HG03565 (cell line): ENCODE measurements around the gene GAMT.

Experiments used
- ATAC-seq: cut with Tn5 transposase; IDR thresholded peaks from one replicate; pipeline ENCODE4 v1.9.1; 2021; ENCODE audit warnings: mild to moderate bottlenecking, moderate library complexity; ENCODE audit not compliant: unreplicated experiment

The GAMT gene

GRCh38 chr19:1366899-1367870, 34.2 kb downstream of the GAMT start:
- ATAC-seq, result no peak

GRCh38 chr19:1366296-1366695, 35.0 kb downstream of the GAMT start:
- ATAC-seq, result no peak

- no peak for ATAC-seq
Measured at GRCh38 chr19:1365319-1366269, 35.7 kb downstream of the GAMT start.

GRCh38 chr19:1364070-1364704, 37.2 kb downstream of the GAMT start:
- ATAC-seq, result no peak

GRCh38 chr19:1363599-1363998, 37.7 kb downstream of the GAMT start:
- ATAC-seq, result no peak

- no peak for ATAC-seq
Measured at GRCh38 chr19:1362387-1363257, 38.7 kb downstream of the GAMT start.

GRCh38 chr19:1361601-1362386, 39.5 kb downstream of the GAMT start:
- ATAC-seq, result no peak

GRCh38 chr19:1360818-1361461, 40.4 kb downstream of the GAMT start:
- ATAC-seq, result no peak

GRCh38 chr19:1360126-1360817, 41.1 kb downstream of the GAMT start:
- no peak for ATAC-seq

GRCh38 chr19:1357531-1358109, 43.7 kb downstream of the GAMT start:
- ATAC-seq, result no peak

- no peak for ATAC-seq
Measured at GRCh38 chr19:1356508-1356865, 44.9 kb downstream of the GAMT start.

- ATAC-seq, result no peak
Measured at GRCh38 chr19:1355568-1356507, 45.5 kb downstream of the GAMT start.

GRCh38 chr19:1354970-1355567, 46.3 kb downstream of the GAMT start:
- peak; percentile 28 for ATAC-seq

- no peak for ATAC-seq
Measured at GRCh38 chr19:1353144-1353543, 48.2 kb downstream of the GAMT start.

- no peak for ATAC-seq
Measured at GRCh38 chr19:1351381-1351851, 49.9 kb downstream of the GAMT start.

GRCh38 chr19:1350867-1351266, 50.5 kb downstream of the GAMT start:
- no peak for ATAC-seq
